ENCODE data around the gene SMIM29. TPM values are rescaled to one million over a fixed set of nuclear protein-coding genes. Genes with fewer than 3 reads are reported as not detected.
A peak's percentile ranks its signal among the peaks of the same experiment; 100 is the strongest.

SMIM29 gene
- polyA plus RNA-seq, 1 donor, result 10.1 TPM

- H3K27me3 ChIP-seq (ENCODE audit: control insufficient read depth, insufficient read depth, low read length), result no peaks in the 10 kb centered on the region
- H3K27ac ChIP-seq (ENCODE audit: low read length), result no peak overlapping the region
- no peaks in the 10 kb centered on the region for H3K9me3 ChIP-seq (ENCODE audit: control insufficient read depth, low read depth, low read length)
- H3K36me3 ChIP-seq (ENCODE audit: control insufficient read depth, insufficient read depth, low read length), result peaks cover 23% of the 10 kb centered on the region
- no peak for DNase-seq
- H3K4me3 ChIP-seq (ENCODE audit: low read length), result no peak overlapping the region
- WGBS (ENCODE audit: insufficient coverage, low lambda C conversion rate), result 100% methylated on average over 3 of the region's 4 CpGs
- H3K4me1 ChIP-seq (ENCODE audit: control insufficient read depth, insufficient read depth, low read length), result no peaks in the 10 kb centered on the region
Measured at GRCh38 chr6:34280216-34280615, 31.4 kb upstream of the SMIM29 start.

DNA sequence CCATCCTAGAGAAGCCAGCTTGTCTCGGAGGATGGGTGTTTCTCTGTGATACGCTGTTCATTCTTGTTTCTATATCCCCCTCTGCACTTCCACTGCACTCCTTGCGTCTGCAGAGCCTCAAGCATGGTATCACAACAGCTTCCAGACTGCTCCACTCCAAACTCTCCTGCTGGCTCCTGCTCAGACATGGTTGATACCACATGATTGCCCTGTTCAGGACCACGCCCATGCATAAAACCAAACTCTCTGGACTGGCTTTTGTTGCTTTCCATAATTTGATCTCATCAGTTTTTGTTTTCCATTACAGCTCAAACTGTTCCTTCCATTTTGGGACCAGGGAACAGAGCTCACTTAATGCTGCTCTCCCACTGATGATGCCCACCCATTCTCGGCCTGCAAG is 30.0 kb upstream of the SMIM29 start:
- H3K4me3 ChIP-seq (ENCODE audit: low read length), result no peak overlapping the region
- H3K4me1 ChIP-seq (ENCODE audit: control insufficient read depth, insufficient read depth, low read length), result no peaks in the 10 kb centered on the region
- H3K9me3 ChIP-seq (ENCODE audit: control insufficient read depth, low read depth, low read length), result no peaks in the 10 kb centered on the region
- no peak for DNase-seq
- H3K36me3 ChIP-seq (ENCODE audit: control insufficient read depth, insufficient read depth, low read length), result peaks cover 17% of the 10 kb centered on the region
- H3K27me3 ChIP-seq (ENCODE audit: control insufficient read depth, insufficient read depth, low read length), result no peaks in the 10 kb centered on the region
- 100% methylated on average over 1 of the region's 5 CpGs for WGBS (ENCODE audit: insufficient coverage, low lambda C conversion rate)
- no peak overlapping the region for H3K27ac ChIP-seq (ENCODE audit: low read length)

DNA sequence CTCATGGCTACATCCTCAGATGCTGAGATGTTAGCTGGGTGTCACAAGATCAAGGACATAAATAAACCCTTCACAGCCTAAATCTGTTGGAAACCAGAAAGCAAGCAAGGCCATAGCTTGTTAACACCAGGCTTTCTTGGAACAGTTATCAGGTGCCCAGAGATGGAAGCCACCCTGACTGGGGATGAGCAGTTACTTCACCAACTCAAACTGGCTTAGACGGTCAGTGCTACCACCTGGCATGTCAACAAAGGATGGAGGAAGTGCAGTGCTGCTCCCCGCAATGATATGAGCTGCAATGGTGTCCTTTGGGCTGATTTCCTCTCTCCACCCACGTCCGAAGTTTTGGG is 28.9 kb upstream of the SMIM29 start:
- WGBS (ENCODE audit: insufficient coverage, low lambda C conversion rate), result no CpG with 5 or more reads among the region's 4 CpGs
- Histone ChIP-seq H3K9me3 (ENCODE audit: control insufficient read depth, low read depth, low read length) (no peaks in the 10 kb centered on the region), H3K36me3 (ENCODE audit: control insufficient read depth, insufficient read depth, low read length) (peaks cover 14% of the 10 kb centered on the region), H3K27ac (ENCODE audit: low read length) (no peak overlapping the region), H3K27me3 (ENCODE audit: control insufficient read depth, insufficient read depth, low read length) (no peaks in the 10 kb centered on the region), H3K4me1 (ENCODE audit: control insufficient read depth, insufficient read depth, low read length) (no peaks in the 10 kb centered on the region), H3K4me3 (ENCODE audit: low read length) (no peak overlapping the region)
- DNase-seq, result no peak

DNA sequence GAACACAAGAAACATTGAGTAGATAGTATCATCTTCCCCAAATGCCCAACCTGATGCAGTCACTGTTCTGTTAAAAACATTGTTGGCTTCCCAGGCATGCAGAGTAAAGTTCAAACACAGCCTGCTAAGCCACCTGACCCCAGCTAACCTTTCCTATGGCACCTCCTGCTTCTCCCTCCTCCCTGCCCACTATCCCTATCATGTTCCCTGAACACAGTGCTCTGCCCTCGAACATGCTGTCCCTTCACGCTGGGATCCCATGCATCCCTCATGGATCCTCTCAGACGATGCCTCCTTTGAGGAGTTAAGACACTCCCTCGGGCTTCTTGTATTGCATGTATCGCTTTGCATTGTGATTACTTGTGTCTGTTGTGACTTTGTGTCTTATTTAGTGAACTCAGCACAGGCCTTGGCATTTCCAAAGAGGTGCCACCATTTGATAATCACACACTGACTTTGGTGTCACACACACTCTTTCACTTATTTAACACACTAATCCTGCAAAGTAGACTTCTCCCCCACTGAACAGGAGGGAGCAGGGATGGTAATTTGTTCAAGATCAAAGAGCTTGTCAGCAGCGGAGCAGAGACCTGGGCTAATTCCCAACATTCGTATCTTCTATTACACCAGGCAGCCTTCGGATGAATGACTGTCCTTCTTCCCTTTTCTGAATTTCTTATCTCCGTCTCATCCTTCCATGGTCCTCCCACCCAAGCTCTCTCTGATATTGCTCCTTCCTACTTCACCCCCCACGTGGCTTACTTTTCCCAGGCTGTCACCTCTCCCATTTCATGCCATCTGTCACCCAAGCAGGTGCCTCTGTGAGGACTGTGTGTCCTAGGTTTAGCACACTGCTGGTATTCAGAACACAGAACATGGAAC is 28.3 kb upstream of the SMIM29 start:
- DNase-seq, result no peak
- Histone ChIP-seq H3K4me3 (ENCODE audit: low read length) (no peak overlapping the region), H3K4me1 (ENCODE audit: control insufficient read depth, insufficient read depth, low read length) (no peaks in the 10 kb centered on the region), H3K27me3 (ENCODE audit: control insufficient read depth, insufficient read depth, low read length) (no peaks in the 10 kb centered on the region), H3K36me3 (ENCODE audit: control insufficient read depth, insufficient read depth, low read length) (peaks cover 14% of the 10 kb centered on the region), H3K27ac (ENCODE audit: low read length) (no peak overlapping the region), H3K9me3 (ENCODE audit: control insufficient read depth, low read depth, low read length) (no peaks in the 10 kb centered on the region)
- 69% methylated on average over 3 of the region's 10 CpGs for WGBS (ENCODE audit: insufficient coverage, low lambda C conversion rate)

- no peak for DNase-seq
- Histone ChIP-seq H3K4me3 (ENCODE audit: low read length) (no peak overlapping the region), H3K27me3 (ENCODE audit: control insufficient read depth, insufficient read depth, low read length) (no peaks in the 10 kb centered on the region), H3K4me1 (ENCODE audit: control insufficient read depth, insufficient read depth, low read length) (no peaks in the 10 kb centered on the region), H3K9me3 (ENCODE audit: control insufficient read depth, low read depth, low read length) (no peaks in the 10 kb centered on the region), H3K36me3 (ENCODE audit: control insufficient read depth, insufficient read depth, low read length) (peaks cover 14% of the 10 kb centered on the region), H3K27ac (ENCODE audit: low read length) (no peak overlapping the region)
- WGBS (ENCODE audit: insufficient coverage, low lambda C conversion rate), result no CpG with 5 or more reads among the region's 5 CpGs
Measured at GRCh38 chr6:34276191-34276590, 27.4 kb upstream of the SMIM29 start.

GRCh38 chr6:34275128-34275804 is 26.5 kb upstream of the SMIM29 start:
- Histone ChIP-seq H3K9me3 (ENCODE audit: control insufficient read depth, low read depth, low read length) (no peaks in the 10 kb centered on the region), H3K27ac (ENCODE audit: low read length) (no peak overlapping the region), H3K36me3 (ENCODE audit: control insufficient read depth, insufficient read depth, low read length) (peaks cover 9% of the 10 kb centered on the region), H3K27me3 (ENCODE audit: control insufficient read depth, insufficient read depth, low read length) (no peaks in the 10 kb centered on the region), H3K4me1 (ENCODE audit: control insufficient read depth, insufficient read depth, low read length) (no peaks in the 10 kb centered on the region), H3K4me3 (ENCODE audit: low read length) (no peak overlapping the region)
- WGBS (ENCODE audit: insufficient coverage, low lambda C conversion rate), result no CpG with 5 or more reads among the region's 3 CpGs
- no peak for DNase-seq

DNA sequence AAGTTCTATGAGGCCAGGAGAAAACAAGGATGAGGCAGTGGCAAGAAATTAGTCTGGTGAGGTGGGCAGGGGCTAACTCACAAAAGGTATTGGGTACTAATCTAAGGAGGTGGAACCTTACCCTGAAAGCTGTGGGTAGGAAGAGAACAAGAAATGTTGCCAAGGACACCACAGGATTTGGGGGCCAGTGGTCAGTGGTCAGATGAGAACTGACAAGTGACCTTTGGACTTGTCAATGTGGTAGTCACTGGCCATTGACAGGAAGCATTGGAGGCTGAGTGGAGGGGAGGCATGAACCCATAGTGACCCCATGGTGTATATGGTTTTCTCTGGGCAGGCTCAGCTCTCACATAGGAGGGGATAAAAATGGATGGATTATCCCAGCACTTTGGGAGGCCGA is 25.3 kb upstream of the SMIM29 start:
- no peaks in the 10 kb centered on the region for H3K9me3 ChIP-seq (ENCODE audit: control insufficient read depth, low read depth, low read length)
- H3K4me3 ChIP-seq (ENCODE audit: low read length), result no peak overlapping the region
- H3K36me3 ChIP-seq (ENCODE audit: control insufficient read depth, insufficient read depth, low read length), result peaks cover under 1% of the 10 kb centered on the region
- no peaks in the 10 kb centered on the region for H3K4me1 ChIP-seq (ENCODE audit: control insufficient read depth, insufficient read depth, low read length)
- WGBS (ENCODE audit: insufficient coverage, low lambda C conversion rate), result no CpG with 5 or more reads among the region's 1 CpG
- DNase-seq, result no peak
- no peaks in the 10 kb centered on the region for H3K27me3 ChIP-seq (ENCODE audit: control insufficient read depth, insufficient read depth, low read length)
- no peak overlapping the region for H3K27ac ChIP-seq (ENCODE audit: low read length)

- no peak overlapping the region for H3K4me3 ChIP-seq (ENCODE audit: low read length)
- H3K36me3 ChIP-seq (ENCODE audit: control insufficient read depth, insufficient read depth, low read length), result no peaks in the 10 kb centered on the region
- 100% methylated on average over 1 of the region's 3 CpGs for WGBS (ENCODE audit: insufficient coverage, low lambda C conversion rate)
- no peaks in the 10 kb centered on the region for H3K27me3 ChIP-seq (ENCODE audit: control insufficient read depth, insufficient read depth, low read length)
- DNase-seq, result peak in 1 of 2 donors; percentile 24
- no peaks in the 10 kb centered on the region for H3K9me3 ChIP-seq (ENCODE audit: control insufficient read depth, low read depth, low read length)
- H3K27ac ChIP-seq (ENCODE audit: low read length), result no peak overlapping the region
- H3K4me1 ChIP-seq (ENCODE audit: control insufficient read depth, insufficient read depth, low read length), result no peaks in the 10 kb centered on the region
Measured at GRCh38 chr6:34273242-34273805, 24.5 kb upstream of the SMIM29 start.

- Histone ChIP-seq H3K4me1 (ENCODE audit: control insufficient read depth, insufficient read depth, low read length) (no peaks in the 10 kb centered on the region), H3K9me3 (ENCODE audit: control insufficient read depth, low read depth, low read length) (no peaks in the 10 kb centered on the region), H3K4me3 (ENCODE audit: low read length) (no peak overlapping the region), H3K36me3 (ENCODE audit: control insufficient read depth, insufficient read depth, low read length) (no peaks in the 10 kb centered on the region), H3K27ac (ENCODE audit: low read length) (no peak overlapping the region), H3K27me3 (ENCODE audit: control insufficient read depth, insufficient read depth, low read length) (no peaks in the 10 kb centered on the region)
- 96% methylated on average over 4 of the region's 13 CpGs for WGBS (ENCODE audit: insufficient coverage, low lambda C conversion rate)
- DNase-seq, result no peak
Measured at GRCh38 chr6:34272013-34272926, 23.5 kb upstream of the SMIM29 start.
